HUES6 (cell line): Measurements from ENCODE around the gene HOXA6.

Experiments
- H3K27ac ChIP-seq: 2 replicates; pipeline ENCODE4 v1.7.0; 2013; ENCODE audit warnings: low read depth, mild to moderate bottlenecking, low read length, inconsistent platforms
- H3K27me3 ChIP-seq: 2 replicates; pipeline ENCODE4 v1.6.1; 2013; ENCODE audit warnings: low read length; ENCODE audit not compliant: control insufficient read depth, insufficient read depth
- H3K36me3 ChIP-seq: 2 replicates; pipeline ENCODE4 v1.6.1; 2013; ENCODE audit warnings: low read length; ENCODE audit not compliant: control insufficient read depth, insufficient read depth
- H3K4me1 ChIP-seq: 2 replicates; pipeline ENCODE4 v1.6.1; 2013; ENCODE audit warnings: low read length; ENCODE audit not compliant: control insufficient read depth, insufficient read depth
- H3K4me3 ChIP-seq: 2 replicates; pipeline ENCODE4 v1.5.1; 2013; ENCODE audit warnings: low read depth, low read length
- H3K9ac ChIP-seq: one replicate; pipeline ENCODE4 v1.6.1; 2013; ENCODE audit warnings: mild to moderate bottlenecking, low read length
- H3K9me3 ChIP-seq: 2 replicates; pipeline ENCODE4 v1.6.1; 2013; ENCODE audit warnings: low read depth, low read length; ENCODE audit not compliant: control insufficient read depth, insufficient read depth

HOXA6 gene

DNA sequence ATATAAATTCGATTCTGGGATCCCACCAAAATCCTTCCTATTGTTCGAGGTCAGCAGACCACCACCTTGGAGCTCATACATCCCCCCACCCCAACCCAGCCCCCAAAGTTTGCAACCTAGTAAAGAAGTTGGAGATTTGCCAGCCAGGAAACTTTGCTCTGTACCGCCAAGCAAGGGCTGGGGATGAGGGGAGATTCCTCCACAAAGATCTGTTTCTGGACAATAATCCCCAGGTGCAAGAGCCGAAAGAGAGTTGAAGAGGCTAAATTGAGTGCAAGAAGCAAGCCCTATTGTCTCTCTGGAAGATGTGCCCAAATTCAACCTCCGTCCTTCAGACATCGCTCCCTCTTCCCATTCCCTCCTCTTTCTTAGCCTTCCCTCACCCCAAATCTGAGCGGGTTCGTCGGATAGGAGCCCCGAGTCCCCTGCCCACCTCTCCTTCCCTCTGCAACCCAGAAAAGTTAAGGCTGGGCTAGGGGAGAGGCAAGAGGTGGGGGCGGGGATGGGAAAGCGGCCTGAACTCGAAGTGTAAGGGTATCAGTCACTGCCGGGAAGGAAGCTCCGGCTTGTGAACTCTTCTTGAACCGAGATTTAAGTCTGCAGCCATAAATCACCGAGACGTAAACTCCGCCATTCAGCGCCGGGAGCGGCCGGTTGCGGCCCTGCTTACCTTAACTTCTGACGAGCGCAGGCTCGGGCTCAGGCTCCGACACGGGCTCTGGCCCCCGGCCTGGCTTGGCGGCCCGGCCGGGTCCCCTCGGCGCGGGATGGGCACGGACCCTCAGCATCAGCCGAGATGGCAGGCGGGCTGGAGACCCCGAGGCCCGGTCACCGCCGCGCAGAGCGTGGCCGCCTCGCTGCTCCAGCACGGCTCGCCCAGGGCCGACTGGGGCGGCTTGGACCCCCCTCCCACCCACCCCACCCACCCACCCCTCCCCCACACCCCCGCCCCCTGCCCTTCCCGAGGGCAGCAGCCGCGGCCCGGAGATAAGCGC is 34.3 kb downstream of the HOXA6 start:
- Histone ChIP-seq H3K27me3 (peaks cover 98% of the 10 kb centered on the region), H3K9me3 (no peaks in the 10 kb centered on the region), H3K4me3 (peak overlapping the region; percentile 54), H3K27ac (no peak overlapping the region), H3K9ac (peak overlapping the region; percentile 43), H3K36me3 (no peaks in the 10 kb centered on the region), H3K4me1 (peaks cover 21% of the 10 kb centered on the region; the same call in 1 of the 2 replicates)

DNA sequence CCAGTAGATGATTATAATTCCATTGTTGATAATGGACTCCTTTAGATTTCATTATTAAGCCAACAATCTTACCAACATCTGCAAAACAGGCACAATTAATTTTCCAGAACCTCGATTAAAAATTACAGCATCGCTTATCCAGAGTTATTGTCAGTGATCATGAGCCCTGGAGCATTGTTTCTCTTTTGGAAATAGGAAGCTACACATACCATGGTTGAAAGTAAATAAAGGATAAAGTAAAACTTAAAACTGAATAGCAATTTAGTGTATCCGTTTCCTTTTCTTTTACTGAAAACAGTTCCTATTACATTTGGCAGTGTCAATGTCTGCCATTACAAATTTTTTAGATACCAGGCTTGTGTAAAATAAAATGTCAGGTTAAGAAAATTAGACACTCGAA is 35.2 kb downstream of the HOXA6 start:
- Histone ChIP-seq H3K27ac (no peak overlapping the region), H3K9me3 (no peaks in the 10 kb centered on the region), H3K9ac (no peak overlapping the region), H3K36me3 (no peaks in the 10 kb centered on the region), H3K27me3 (peaks cover 98% of the 10 kb centered on the region), H3K4me3 (no peak overlapping the region; the same call in 1 of the 2 replicates), H3K4me1 (peaks cover 20% of the 10 kb centered on the region; the same call in 1 of the 2 replicates)

DNA sequence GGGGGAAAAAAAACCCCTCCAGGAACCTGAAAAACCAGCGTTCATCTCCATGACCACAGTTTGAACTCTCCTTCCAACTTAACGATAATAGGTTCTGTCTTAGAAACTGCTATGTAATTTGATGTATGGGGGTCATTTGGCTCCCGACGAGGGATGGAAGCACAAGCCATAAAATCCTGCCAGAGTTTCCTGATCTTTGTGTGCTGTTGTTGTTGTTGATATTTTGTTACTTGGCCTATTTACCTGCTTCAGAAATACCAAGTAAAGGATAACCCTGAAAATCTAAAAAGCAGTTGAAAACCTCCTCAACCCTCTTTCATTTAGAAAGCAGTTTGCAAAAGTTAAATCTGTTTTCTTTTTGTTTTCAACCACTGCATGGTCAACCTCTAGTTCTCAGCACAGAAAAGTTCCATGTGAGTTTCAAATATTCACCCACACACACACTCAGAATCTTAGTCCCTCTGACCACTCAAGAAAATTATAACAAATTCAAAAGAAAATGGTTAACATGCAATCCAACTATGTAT is 35.8 kb downstream of the HOXA6 start:
- H3K27ac ChIP-seq = no peak overlapping the region
- H3K27me3 ChIP-seq = peaks cover 98% of the 10 kb centered on the region

DNA sequence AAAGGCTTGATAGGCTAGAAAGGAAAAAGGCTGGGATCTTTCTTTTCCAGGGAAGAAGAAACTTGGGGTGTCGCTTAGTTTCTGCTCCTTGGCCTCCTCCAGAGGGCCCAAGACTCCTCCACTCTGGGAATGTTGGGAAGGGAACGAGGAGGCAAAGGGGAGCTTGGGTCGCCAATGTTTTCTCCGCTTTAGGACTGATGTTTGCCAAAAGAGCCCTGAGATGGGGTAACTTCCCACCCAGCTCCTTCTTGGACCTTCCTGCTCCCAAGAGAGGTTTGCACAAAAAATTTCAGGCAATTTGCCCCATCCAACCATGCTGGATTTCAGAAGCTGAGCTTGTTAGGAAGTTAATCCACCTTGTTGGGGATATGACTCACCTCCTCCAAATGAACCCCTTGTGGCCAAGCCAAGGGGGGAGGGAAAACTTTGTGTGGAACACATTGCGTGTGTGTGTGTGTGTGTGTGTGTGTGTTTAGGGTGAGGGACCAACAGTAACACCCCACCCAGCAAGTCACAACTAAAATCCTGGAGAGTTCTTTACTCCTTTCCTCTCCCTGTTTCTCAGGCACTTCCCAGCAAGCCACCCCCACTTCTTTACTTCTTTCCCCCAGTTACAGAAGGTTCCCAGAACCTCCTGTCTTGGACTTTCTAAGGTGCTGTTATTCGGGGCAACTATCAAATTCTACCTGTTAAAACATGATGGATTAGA is 36.4 kb downstream of the HOXA6 start:
- H3K4me3 ChIP-seq = peak overlapping the region; percentile 63; the same call in 1 of the 2 replicates
- no peak overlapping the region for H3K27ac ChIP-seq
- peak overlapping the region; percentile 7 for H3K9ac ChIP-seq
- no peaks in the 10 kb centered on the region for H3K36me3 ChIP-seq
- peaks cover 25% of the 10 kb centered on the region for H3K4me1 ChIP-seq
- H3K27me3 ChIP-seq = peaks cover 98% of the 10 kb centered on the region
- no peaks in the 10 kb centered on the region for H3K9me3 ChIP-seq

More for the DNA sequence above, 35.8 kb downstream of the HOXA6 start:
- Histone ChIP-seq H3K9me3 (no peaks in the 10 kb centered on the region), H3K4me3 (no peak overlapping the region; the same call in 1 of the 2 replicates), H3K9ac (no peak overlapping the region), H3K4me1 (peaks cover 21% of the 10 kb centered on the region), H3K36me3 (no peaks in the 10 kb centered on the region)

DNA sequence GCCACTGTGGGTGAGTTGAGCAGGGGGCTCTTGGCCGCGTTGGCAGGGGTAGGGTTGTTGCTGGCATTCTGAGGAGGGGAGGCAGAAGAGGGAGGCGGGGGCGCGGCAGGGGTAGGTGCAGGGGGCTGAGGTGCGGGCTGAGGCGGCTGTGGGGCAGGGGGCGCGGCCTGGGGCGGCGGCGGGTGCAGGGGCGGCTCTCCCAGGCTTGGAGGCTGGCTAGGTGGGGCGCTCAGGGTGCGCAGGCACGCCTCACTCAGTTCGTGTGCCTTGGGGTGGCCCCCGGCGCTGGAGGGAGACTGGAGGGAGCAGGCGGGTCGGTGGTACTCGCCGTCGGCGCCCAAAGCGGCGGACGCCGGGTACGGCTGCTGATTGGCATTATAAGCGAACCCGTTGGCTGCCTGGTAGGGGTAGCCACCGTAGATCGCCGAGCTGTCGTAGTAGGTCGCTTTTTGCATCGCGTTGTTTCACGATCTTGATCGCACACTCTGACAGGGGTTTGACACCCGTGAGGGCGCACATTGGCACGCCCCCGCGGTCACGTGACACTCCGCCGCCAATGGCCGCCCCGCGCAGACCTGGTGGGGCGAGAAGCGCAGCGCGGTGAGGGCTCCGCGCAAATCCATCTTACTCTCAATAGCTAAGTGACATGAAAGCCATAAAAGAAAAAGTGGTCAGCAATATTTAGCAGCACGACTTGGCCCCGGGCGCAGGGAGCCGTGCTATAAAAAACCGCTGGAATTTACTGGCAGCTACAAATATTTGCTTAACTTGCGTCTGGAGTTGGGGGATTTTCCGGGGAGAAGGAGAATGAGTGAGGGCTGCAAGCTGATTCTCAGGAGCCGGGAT is 37.2 kb downstream of the HOXA6 start:
- no peaks in the 10 kb centered on the region for H3K9me3 ChIP-seq
- peak overlapping the region; percentile 63 for H3K4me3 ChIP-seq
- peaks cover 31% of the 10 kb centered on the region for H3K4me1 ChIP-seq
- no peaks in the 10 kb centered on the region for H3K36me3 ChIP-seq
- H3K27ac ChIP-seq = no peak overlapping the region
- H3K27me3 ChIP-seq = peaks cover 98% of the 10 kb centered on the region
- H3K9ac ChIP-seq = peak overlapping the region; percentile 42

DNA sequence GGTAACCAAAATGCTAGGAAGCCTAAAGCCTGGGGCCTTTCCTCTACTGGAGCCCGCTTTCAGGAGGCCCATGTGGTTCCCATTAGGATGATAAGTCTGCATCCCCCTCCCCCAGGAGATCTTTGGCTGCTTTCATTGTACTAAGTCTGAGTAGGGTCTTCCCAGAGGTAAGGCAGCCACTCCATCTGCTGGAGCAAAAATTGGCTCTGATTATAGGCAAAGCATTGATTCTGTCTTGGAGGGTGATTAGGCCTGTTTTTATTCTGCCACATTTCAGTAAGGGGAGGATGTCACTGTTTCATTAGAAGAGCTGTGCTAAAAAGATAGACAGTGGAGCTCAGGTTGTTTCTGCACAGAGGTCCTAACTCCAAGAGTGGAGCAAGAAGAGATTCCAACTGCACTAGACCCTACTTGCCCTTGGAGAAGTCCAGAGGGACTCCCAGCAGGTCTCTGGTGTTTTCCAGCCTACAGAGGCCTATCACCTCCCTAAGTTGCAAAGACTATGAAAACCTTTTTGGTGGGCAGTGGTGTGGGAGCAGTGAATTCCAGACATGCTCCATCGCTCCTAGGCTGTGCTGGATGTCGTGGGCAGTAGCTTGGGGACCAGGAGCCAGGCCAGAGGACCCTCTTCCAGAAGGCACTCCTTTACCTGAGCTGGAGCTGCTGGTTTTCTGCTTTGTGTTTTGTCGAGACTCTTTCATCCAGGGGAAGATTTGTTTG is 37.9 kb downstream of the HOXA6 start:
- Histone ChIP-seq H3K27ac (no peak overlapping the region), H3K36me3 (no peaks in the 10 kb centered on the region), H3K9me3 (no peaks in the 10 kb centered on the region), H3K4me3 (no peak overlapping the region), H3K9ac (peak overlapping the region; percentile 42), H3K27me3 (peaks cover 98% of the 10 kb centered on the region), H3K4me1 (peaks cover 28% of the 10 kb centered on the region)

DNA sequence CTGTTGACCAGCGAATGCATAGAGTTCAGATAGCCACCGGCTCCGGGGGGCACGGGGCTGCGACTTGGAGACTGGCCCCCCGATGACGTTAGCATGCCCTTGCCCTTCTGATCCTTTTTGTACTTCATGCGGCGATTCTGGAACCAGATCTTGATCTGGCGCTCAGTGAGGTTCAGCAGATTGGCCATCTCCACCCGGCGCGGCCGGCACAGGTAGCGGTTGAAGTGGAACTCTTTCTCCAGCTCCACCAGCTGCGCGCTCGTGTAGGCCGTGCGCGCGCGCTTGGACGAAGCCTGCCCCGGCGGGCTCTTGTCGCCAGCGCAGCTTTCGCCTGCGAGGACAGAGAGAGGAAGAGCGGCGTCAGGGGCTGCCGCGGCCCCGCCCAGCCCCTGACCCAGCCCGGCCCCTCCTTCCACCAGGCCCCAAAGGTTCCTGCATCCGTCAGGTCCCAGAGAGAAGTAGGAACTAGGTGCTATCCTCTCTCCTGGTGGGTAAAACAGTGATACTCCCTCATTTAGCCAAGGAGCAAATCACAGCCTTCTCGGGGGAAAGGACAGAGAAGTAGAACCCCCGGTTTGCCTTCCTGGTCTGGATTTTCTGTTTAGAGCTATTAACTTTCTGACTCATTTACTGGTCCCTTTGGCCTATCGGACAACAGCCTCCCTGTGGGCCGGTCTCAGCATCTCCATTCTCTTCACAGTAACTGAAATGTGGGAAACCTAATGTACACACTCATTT is 39.0 kb downstream of the HOXA6 start:
- Histone ChIP-seq H3K4me1 (peaks cover 26% of the 10 kb centered on the region), H3K9me3 (no peaks in the 10 kb centered on the region), H3K9ac (peak overlapping the region; percentile 49), H3K27me3 (peaks cover 100% of the 10 kb centered on the region), H3K27ac (no peak overlapping the region), H3K36me3 (no peaks in the 10 kb centered on the region), H3K4me3 (peak overlapping the region; percentile 53)

DNA sequence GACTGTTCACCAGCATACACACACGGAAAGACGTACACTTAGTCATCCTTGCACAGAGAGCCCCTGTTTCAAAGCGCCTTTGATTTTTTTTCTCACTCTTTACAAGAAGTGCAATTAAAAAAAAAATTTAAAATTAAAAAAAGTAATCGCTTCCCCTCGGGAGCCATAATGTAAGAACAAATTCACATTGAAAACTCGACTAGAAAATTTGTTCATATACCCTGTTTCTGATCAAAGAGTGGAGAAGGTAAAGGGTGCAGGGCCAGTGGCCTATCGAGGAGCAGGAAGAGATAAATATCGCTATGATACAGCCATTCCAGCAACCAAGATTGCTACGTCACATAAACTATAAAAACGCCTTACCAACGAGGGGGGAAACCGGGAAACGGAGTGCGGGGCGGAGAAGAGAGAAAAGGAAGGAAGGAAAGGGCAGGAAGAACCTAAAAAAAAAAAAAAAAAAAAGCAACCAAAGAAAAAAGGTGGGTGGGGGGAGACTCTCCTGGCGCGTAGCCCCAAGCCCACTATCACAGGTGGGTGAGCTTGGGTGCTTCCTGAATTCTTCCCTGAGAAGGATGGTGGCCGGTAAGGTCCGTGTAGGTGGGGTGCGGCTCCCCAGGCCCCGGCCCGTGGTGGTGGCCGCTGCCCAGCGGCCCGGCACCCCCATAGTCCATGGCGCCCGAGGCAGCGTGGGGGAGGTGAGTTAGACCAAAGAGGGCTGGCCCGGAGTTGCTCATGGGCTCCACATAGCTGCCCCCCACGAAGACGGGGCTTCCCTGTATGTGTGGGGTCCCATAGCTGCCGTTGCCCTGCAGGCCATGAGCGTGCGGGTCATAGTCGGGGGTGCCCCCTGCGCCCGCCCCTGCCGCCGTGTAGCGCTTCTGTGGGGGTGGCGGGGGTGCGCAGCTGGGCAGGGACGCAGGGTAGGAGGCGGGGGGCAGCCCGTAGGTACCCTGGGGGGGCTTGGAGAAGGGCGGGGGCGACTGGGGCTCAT is 39.9 kb downstream of the HOXA6 start:
- Histone ChIP-seq H3K4me3 (peak overlapping the region; percentile 53; the same call in 1 of the 2 replicates), H3K36me3 (no peaks in the 10 kb centered on the region), H3K9ac (peak overlapping the region; percentile 49), H3K9me3 (no peaks in the 10 kb centered on the region), H3K27me3 (peaks cover 100% of the 10 kb centered on the region), H3K27ac (no peak overlapping the region), H3K4me1 (peaks cover 27% of the 10 kb centered on the region)

DNA sequence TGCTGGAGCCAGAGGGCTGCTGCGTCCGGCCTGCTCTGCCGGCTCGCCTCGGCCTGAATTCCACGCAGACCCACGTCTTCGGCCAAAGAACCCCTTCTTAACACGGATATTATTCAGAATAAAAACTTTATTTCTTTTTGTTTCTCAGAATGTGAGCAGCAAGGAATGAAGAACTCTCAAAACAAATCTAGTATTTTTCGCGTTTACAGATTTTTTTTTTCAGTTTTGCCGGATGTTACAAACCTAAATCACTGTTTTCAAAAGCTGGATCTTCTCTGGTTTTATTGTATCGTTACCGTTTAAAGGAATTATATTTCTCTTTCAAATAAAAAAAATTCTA is 40.7 kb downstream of the HOXA6 start:
- Histone ChIP-seq H3K27me3 (peaks cover 100% of the 10 kb centered on the region), H3K4me1 (peaks cover 29% of the 10 kb centered on the region), H3K27ac (no peak overlapping the region), H3K36me3 (no peaks in the 10 kb centered on the region), H3K9me3 (no peaks in the 10 kb centered on the region), H3K9ac (peak overlapping the region; percentile 30), H3K4me3 (peak overlapping the region; percentile 44)
